Renal cortical epithelial cell (primary cell): ENCODE data around the gene PRND. TPM values are rescaled to one million over a fixed set of nuclear protein-coding genes. Genes with fewer than 3 reads are reported as not detected.
A peak's percentile ranks its signal among the peaks of the same experiment; 100 is the strongest.
"Not testable (repeated sequence)": the region's sequence is repeated elsewhere in the genome, so short reads cannot be mapped to it uniquely, and the experiment has no call there.

Experiments used
- DNase-seq: peaks from one replicate; pipeline ENCODE4 v3.0.0-alpha.2; 2011; ENCODE audit warnings: low read depth
- total RNA-seq: library from RNA; depleted of rRNA; stranded (reverse); fragments of >200 nt; gene quantifications from 2 replicates; pipeline ENCODE4 v1.2.3, GENCODE V29; 2014

PRND gene, protein sequence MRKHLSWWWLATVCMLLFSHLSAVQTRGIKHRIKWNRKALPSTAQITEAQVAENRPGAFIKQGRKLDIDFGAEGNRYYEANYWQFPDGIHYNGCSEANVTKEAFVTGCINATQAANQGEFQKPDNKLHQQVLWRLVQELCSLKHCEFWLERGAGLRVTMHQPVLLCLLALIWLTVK
- total RNA-seq: not detected in 2 replicates

- DNase-seq: no peak
These were observed at the start of gene PRND for GRCh38 chr20:4721719-4722118. PRND (plus strand) TSS chr20:4721909; CDS start chr20:4724552, 2,643 bp downstream.

DNA sequence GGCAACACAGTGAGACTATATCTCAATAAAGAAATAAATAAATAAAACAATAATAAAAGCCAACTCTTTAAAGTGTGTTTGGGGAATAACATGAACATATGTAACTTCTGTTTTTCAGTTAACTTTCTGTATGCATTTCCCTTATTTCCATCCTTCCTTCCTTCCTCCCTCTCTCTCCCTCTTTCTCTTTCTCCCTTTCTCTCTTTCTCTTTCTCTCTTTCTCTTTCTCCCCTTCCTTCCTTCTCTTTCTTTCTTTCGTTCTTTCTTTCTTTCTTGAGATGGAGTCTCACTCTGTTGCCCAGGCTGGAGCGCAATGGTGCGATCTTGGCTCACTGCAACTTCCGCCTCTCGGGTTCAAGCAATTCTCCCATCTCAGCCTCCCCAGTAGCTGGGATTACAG is 48.8 kb upstream of the PRND start:
- DNase-seq: no peak

DNA sequence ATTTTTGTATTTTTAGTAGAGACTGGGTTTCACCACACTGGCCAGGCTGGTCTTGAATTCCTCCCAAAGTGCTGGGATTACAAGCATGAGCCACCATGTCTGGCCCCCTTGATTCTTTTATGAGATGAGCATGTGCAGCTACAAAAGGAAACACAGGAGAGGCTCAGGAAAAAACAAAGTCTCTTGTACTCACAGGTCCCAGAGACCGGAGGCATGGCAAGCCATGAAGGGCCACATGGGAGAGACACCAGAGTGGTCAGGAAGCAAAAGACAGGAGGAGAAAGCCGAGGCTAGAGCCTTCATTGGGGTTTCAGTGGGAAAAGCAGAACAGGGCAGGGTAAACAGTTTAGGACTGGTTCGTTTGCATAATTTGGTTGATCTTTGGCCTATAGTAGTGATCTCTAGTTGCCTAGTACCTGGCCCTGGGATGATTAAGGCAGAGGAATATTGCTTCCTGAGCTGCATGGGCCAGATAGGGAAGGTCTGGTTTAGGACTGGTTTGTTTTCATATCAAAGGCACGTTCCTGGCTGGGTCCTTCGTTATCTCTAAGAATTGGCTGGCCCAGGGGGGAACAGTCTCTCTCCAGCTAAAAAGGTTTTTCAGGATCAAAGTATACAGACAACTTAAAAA is 48.2 kb upstream of the PRND start:
- DNase-seq: no peak

DNA sequence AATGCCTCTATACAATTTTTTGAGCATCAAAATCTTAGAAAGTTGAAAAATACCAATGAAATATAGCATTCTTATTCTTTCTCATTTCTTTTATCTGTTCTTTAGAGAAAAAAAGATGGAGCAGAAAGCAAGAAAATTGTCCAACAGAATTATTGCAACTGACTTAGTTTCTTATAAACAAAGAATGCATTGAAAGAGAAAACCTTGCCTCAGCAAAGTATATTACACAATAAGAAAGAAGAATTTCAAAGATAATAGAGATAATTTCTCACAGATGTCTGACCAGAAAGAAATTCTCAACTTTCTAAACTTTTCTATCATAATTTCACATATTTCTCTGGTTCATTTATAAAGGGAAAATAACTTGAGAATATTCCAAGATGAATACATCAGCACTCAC is 47.0 kb upstream of the PRND start:
- no peak for DNase-seq

DNA sequence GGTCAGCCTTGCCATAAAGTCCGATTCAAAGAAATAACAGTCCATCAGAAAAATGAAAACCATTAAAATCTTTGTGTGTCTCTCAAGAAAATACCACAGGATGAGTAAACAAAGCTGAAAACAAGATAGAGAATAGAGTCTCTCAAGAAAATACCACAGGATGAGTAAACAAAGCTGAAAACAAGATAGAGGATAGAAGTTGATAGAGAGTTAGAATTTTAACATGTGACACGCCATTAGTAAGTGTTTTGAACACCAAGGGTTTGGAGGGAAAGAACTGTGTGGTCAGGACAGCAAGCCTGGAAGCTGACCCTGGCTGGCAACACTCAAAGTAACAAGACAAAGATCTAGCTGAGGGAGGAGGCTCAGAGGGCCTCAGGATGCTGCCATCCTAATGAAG is 43.9 kb upstream of the PRND start:
- DNase-seq: no peak

DNA sequence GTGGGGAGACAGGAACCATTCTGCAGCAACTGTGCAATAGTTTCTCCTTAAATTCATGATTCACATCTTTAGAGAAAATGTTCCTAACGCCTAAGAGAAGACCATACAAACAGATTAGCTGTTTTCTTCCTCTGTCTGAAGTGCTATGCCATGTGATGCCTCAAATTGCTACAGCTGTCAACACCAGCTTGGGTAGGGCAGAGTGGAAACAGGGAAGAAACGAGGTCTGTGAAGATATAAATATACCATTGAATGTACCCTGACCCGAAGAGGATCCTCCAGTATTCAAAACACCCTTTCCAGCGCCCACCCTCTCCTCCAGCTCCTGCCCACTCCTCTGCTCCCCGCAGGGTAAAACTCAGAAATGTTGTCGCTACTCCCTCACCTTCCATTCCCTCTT is 40.3 kb upstream of the PRND start:
- no peak for DNase-seq

DNA sequence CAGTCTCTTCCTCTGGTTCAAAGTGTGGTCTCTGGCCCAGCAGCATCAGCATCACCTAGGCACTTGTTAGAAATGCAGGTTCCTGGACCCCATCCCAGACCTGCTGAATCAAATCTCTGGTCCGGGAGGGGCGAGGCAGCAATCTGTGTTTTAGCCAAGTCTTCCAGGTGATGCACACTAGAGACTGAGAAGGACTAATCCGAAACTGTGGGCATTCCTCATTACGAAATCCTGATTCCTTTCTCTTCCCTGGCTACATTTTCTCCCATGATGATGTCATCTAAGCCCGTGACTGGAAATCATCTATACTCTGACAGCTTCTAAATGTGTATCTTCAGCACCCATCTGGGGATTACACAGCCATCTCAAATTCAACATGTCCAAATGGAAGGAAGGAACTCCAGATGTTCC is 39.7 kb upstream of the PRND start:
- DNase-seq: no peak

GRCh38 chr20:4682682-4683081 is 39.0 kb upstream of the PRND start:
- no peak for DNase-seq

- DNase-seq: no peak
These were observed 38.4 kb upstream of the PRND start for GRCh38 chr20:4683261-4683660.

DNA sequence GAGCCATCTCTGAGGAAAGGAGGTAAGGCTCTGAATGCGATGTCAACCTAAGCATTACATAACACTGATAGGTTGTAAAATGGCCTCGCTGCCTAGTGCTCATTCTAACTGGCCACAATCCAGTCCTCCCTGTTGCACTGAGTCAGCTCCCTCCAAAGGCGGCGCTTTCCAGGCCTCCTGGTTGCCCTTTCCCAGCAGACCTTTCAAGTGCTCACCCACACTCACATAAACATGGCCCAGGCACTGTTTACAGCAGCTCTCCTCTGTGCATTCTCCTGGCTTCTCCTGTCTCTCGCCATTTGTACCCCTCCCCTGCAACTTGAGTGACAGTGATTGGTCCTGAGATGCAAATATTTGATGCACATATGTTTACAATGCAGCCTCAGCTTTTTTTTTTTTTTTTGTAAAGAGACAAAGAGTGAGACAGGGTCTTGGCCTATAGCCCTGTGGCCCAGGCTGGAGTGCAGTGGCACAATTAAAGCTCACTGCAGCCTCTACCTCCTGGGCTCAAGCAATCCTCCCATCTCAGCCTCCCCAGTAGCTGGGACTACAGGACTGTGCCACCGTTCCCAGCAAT is 36.8 kb upstream of the PRND start:
- peak; percentile 19 for DNase-seq

GRCh38 chr20:4685923-4686221 is 35.8 kb upstream of the PRND start:
- no peak for DNase-seq

- DNase-seq: no peak
These were observed 33.4 kb upstream of the PRND start for GRCh38 chr20:4688305-4688704.

DNA sequence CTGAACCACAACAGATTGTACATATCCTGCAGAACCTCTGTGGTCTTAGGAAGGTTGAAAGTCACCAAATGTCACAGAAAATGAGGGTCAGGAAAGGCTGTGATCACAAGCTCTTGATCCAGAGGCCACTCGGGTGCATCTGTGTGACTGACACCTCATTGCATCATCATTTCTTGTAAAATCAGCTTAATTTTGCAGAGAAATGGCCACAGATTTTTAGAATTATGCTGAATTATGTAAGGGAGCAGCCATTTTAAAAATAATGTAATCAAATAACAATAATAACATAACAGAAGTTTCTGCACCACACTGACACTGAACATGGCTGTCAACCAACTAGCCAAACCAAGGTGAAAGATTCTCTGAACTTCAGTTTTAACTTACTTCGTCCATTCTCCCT is 32.5 kb upstream of the PRND start:
- DNase-seq: no peak

GRCh38 chr20:4691753-4692152 is 30.0 kb upstream of the PRND start:
- no peak for DNase-seq

DNA sequence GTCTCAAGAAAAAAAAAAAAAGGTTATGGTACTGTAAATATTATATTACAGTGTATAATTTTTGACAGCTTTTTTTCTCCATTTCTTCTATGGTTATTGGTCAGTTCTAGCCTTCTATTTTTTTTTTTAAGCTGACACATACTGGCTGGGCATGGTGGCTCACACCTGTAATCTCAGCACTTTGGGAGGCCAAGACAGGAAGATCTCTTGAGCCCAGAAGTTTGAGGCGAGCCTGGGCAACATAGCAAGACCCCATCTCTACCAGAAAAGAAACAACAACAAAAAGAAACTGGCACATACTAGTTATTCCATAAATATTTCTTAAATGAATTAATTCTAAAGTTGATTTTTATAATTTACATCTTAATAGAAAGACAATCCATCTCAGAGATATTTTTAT is 27.6 kb upstream of the PRND start:
- no peak for DNase-seq

GRCh38 chr20:4697189-4697830 is 24.4 kb upstream of the PRND start:
- DNase-seq: no peak

GRCh38 chr20:4697831-4698221 is 23.9 kb upstream of the PRND start:
- DNase-seq: no peak

- DNase-seq: no peak
These were observed 22.5 kb upstream of the PRND start for GRCh38 chr20:4699216-4699615.

- DNase-seq: no peak
These were observed 21.8 kb upstream of the PRND start for GRCh38 chr20:4699957-4700356.

DNA sequence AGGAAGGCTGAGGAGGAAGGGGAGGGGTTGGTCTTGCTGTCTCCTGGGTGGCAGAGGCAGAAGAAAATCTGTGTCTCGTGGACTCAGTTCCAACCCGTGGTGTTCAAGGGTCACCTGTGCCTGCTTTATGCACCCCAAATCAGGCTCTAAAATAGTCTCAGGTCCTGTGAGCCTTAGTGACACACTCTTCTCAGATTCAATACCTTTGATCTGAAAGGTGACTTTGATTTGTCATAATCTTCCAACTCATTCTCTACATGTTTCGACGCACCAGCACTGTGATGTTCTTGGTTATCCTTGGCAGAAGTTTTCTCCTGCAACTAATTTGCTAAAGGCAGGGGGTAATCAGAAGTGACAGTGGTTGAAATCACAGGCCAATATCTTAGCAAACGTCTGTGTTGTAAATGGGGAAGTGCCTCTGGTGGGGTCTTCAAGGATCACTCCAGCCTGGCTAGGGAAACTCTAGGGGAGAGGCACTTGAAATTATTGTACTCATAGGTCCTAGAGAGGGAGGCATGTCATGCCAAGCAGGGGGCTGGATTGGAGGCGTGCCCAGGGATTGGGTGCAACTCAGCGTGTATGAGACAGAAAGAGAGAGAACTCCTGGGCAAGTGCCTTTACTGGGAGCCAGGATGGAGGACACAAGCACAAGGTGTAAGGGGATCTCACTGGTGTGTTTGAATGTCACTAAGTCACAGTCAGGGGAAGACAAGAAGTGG is 19.0 kb upstream of the PRND start:
- DNase-seq: no peak

DNA sequence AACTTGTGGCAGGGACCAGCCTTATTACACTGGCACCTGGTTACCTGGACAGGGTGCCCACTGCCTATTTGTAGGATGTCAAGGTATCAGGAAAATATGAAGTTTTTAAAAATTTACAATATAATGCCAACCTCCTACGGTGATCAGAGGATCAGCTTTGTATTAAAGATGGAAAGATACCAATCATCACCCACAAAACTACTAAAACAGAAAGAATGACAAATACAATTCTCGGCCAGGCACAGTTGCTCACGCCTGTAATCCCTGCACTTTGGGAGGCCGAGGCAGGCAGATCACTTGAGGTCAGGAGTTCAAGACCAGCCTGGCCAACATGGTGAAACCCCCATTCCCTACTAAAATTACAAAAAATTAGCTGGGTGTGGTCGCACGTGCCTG is 18.4 kb upstream of the PRND start:
- DNase-seq: no peak

GRCh38 chr20:4706941-4707340 is 14.8 kb upstream of the PRND start:
- DNase-seq: not testable (repeated sequence)

DNA sequence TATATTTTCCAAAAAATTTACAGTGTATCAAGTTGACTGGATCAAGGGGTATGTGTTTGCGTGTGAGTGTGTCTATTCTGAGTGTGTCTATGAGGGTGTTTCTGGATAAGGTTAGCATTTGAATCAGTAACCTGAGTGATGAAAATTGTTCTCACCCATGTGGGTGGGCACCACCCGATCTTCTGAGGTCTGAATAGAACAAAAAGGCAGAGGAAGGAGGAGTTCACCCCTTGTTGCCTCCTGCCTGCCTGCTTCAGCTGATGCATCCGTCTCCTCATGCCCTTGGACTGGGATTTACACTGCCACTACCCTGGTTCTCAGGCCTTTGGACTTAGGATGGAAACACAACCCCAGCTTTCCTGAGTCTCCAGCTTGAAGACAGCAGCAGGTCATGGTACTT is 13.7 kb upstream of the PRND start:
- no peak for DNase-seq
